NCI-H1417 treated with DMSO at 0.1 percent for 48 hours (cell line): ENCODE data around the gene KLHL2.
"Not testable (repeated sequence)": the region's sequence is repeated elsewhere in the genome, so short reads cannot be mapped to it uniquely, and the experiment has no call there.

ENCODE experiments used
- DNase-seq: peaks from one replicate; lab custom pipeline; 2025; lab: John Stamatoyannopoulos, UW

Gene KLHL2

DNA sequence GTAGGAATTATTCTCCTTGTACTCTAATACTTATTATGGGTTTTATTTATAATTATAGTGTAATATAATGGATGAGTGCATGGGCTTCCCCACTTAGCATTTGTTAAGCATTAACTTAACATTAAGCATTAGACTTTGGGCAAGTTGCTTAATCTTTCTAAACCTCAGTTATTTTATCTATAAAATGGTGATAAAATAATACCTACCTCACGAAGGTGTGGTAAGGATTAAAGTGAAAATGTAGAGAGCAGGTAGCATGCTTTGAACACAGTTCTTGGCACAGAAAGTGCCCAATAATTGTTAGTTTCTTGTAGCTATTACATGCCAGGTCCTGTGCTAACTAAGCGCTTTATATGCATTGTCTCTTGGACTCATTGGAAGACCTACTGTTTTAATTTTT, 122.7 kb downstream of the KLHL2 start:
- no peak for DNase-seq

DNA sequence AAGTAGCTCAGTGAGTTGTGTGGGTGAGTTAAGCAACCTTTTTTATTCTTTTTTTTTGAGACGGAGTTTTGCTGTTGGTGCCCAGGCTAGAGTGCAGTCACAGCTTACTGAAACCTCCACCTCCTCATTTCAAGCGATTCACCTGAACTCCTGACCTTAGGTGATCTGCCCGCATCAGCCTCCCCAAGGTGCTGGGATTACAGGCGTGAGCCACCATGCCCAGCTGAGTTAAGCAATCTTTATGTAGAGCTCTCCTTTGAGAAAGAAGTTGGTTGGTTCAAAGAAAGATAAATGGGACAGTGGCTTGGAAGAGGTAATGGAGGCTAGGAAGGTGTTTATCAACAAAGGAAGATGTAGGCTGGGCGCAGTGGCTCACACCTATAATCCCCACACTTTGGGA, 123.3 kb downstream of the KLHL2 start:
- no peak for DNase-seq

DNA sequence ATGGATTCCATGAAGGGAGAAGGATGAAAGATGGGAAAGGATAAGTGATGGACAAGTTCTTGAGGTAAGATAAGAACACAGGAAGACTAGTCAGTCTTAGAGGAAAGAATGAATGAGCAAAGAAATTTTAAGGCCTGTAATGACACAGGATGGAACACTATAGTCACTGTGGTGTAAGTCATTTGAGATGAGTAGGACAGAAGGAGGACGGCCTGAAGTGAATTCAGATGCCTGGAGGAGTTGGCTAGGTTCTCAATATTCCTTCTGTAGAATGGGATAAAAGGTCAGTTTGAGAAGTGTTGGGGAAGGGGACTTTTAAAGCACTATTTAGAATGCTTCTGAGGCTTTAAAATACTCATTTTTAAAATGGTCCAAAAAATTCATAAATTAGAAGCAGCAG, 124.0 kb downstream of the KLHL2 start:
- no peak for DNase-seq

DNA sequence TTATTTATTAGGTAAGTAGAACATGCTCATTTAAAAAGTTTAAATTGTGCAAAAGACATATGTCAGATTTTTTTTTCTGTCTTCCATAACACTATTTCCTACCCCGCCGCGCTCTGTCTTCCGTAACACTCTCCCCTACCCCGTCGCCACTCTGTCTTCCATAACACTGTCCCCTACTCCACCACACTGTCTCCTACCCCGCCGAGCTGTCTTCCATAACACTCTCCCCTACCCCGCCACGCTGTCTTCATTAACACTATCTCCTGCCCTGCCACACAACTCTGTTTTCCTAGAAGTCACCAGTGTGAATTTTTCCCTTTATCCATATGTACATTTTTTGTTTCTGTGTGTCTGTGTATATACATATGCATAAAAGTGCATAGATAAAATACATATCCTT, 124.5 kb downstream of the KLHL2 start:
- no peak for DNase-seq

DNA sequence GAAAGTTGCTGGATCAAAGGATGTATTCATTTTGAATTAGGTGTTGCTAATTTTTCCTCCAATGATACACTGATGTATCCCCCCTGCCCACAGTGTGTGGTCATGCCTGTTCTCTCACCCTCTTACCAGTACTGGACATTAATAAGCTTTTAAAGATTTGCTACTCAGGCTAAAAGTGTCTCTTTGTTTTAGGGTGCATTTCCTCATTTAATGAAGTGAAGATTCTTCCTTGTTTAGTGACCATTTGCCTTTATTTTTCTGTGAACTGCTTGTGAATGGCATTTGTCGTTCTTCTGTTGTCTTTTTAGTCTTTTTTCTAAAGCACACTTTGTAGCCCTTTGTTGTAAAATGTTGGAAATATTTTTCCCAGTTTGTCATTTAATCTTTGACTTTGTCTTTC, 125.1 kb downstream of the KLHL2 start:
- no peak for DNase-seq

DNA sequence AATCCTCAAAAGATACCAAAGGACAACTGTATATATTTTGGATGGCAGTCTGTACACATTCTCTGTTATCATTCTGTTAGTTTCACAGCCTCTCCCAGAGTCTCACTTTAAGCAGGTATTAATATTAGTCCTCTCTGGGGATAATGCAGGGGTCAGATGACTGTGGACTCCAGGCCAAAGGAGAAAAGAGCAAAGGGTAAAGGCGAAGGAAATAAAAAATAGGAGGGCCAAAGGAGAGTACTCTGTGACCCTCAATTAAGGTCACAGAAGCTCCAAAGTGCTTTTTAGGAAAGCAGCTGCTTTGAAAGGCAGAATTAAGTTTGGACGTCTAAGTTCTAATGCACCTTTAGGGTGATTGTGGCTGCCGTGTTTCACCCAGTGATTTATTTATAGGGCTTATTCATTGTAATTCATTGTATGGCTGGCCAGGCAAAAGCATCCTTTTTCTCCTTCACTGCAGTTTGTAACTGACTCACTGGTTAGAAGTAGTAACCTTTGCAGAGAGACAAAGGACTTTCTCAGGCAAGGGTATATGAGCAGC, 127.9 kb downstream of the KLHL2 start:
- no peak for DNase-seq

DNA sequence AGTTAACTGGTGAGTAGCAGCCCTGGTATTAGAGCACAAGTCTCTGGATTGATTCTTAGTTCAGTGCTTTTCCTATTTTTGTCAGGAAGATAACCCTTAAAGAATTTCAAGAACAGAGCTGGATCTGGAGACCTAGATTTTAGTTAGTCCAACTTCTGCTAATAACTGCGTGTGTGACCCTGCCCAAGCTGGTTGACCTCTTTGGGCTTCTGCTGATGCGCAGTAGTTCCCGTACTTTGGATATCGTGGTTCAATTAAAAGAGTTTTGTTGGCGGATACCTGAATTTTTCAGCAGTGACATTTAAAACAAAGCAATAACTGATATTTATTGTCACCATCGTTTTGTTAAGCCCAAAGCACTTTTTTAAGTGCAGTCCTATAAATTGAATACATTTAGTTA, 129.4 kb downstream of the KLHL2 start:
- DNase-seq, result no peak

DNA sequence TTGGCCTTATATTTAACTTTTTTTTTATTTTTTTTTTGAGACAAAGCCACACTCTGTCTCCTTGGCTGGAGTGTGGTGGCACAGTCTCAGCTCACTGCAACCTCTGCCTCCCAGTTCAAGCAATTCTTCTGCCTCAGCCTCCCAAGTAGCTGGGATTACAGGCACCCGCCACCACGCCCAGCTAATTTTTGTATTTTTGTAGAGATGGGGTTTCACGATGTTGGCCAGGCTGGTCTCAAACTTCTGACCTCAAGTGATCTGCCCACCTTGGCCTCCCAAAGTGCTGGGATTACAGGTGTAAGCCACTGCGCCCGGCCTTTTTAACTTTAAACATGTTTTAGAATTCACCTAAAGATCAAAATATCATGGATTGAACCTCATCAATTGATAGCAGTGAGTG, 135.0 kb downstream of the KLHL2 start:
- DNase-seq, result not testable (repeated sequence)

DNA sequence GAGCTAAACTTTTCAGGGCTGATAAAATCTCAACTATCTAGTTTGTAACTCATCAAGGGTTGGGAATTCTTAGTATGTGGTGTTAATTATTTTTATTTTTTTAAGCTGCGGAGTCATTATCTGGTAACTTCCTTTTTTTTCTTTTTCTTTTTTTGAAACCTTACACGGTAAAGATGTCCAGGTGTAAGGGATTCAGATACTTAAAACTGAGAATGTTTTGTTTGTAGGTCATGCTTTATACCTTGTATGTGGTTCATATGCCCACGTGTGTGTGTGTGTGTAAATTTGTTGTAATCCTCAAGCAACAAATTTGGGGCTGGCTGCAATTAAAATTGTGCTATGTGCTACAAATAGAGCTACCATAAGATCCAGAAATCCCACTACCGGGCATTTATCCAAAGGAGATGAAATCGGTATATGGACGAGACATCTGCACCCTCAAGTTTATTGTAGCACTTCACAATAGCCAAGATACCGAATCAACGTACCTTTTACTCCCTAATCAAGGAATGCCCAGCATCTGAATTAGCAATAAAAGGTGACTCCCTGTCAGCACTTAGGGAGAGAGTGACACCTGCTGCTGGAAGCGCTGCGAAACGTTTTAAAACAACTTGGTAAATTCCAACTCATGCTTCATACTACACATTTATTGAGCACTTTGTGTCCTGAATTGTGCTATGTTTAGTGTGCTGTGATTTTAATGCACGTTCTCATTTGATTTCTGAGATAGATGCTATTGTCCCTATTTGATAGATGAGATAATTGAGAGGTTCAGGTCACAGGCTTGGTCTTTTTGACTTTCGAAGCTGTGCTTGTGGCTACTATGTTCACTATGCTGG, 136.2 kb downstream of the KLHL2 start:
- no peak for DNase-seq

DNA sequence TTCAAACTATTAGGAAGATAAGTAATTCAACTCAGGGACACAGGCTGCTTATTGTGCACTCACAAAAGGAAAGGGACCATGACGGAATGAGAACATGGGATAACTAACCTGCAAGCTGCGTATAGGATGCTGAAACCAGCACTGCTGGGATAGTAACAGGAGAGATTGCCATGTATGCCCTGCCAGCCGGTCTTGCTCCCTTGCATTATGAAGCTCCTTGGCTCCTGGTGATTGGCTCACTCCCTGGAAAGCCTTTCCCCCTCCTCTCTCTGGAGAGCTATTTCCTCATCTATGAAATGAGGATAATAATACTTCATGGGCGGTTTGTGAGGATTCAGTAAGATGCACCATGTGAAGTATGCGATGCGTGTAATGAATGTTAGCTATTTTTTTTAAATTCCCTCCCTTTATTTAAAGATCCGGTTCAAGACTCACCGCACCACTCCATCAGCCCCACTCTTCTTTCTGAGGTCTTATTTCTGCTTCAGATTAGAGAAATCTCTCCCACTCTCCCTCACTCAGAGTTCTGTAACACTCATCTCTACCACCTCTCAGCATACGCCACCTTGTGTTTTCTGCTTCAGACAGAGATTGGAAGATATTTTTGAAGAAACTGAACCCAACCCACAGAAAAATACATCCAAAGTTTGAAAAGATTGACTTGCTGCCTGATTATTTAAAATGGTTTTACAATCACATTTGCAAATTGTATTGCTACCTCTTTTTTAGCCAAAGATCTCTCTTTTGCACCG, 138.5 kb downstream of the KLHL2 start:
- DNase-seq, result no peak

DNA sequence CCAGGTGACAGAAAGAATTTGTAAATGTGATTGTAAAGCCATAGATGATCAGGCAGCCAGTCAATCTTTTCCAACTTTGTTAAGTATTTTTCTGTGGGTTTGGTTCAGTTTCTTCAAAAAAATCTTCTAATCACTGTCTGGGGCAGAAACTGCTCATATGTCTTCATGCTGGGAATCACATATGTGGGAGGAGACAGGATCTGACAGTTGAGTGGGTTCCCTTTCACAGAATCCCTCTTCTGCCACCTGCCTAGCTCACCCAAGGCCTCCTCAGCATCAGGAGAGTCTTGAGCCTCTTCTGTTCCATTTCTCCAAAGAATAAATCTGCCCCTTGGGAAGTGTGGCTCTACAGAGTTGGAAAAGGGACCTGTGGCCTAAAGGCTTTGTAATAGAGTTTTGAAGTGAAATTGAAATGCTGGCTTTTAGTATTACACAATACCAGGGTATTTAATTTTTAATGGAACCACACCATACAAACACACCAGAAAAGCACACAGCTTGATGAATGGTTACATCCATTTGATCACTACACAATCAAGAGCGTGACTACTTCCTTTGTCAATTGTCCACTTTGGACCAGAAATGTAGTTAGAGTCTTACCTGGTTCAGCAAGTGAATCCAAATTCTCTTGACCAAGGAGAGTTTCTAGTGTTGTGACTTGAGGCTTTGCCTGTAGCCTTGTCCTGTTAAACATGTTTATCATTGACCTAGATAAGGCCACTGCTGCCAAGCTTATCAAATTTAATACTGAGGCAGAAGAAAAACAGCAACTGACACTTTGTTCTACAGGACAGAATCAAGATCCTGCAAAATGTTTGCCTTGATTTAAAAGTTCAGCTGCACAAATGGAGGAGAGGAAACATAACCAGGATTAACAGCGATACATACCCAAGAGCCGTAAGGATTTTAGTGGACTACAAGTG, 140.5 kb downstream of the KLHL2 start:
- DNase-seq, result no peak

DNA sequence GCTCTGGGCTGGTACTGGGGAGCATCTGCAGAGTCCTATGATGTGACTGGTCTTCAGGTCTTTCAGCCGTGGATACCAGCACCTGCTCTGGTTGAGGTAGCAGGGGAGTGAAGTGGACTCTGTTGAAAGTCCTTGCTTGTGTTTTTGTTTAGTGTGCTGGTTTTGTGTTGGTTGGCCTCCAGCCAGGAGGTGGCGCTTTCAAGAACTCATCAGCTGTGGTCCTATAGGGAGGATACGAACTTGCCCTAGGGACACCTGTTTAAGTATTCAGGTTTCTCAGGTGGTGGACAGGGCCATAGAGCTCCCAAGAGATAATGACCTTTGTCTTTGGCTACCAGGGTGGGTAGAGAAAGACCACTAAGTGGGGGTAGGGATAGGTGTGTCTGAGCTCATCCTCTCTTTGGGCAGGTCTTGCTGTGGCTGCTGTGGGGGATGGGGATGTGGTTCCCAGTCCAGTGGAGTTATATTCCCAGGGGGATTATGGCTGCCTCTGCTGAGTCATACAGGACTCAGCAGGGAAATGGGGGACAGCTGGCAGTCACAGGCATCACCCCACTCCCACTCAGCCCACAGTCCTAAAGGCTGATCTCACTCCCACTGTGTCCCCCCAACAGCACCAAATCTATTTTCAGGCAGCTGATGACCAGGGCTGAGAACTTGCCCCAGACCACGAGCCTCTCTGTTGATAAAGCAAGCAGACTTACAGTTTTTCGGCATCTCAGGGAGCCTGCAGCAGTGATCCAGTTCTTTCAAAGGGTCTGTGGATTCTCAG, 144.2 kb downstream of the KLHL2 start:
- DNase-seq, result no peak

DNA sequence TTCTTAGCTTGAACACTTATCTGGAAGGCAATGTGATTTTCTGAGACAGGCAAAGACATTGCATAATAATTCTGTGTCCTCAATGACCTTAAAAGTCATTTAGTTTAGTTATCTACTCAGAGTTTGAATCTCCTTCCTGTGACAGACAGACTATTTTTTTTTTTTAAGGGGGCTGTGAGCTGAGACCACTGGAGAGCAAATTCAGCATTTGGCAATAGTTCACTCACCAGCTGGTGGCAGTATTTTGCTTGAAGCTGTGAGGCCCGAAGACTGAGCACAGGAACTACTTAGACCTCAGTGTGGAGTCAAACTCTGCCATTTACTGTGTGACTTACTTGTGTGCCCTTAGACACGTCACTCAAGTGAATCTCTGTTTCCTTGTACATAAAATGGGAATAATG, 148.5 kb downstream of the KLHL2 start:
- peak; percentile 42 for DNase-seq

DNA sequence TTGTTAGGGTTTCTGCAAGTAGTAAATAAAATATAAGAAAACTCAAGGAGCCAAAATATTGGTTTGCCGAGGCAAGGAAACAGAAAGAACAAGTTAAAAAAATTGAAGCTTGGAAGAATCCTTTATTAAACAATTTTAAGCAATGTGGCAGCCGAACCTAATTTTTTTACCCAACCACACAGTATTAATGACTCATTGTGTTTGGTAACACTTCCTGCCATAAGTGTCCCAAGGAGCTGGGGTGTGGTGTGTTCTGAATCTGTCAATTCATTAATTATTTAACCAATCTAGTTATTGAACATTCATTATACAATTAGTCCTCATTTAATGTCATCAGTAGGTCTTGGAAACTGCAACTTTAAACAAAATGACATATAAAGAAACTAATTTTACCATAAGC, 152.1 kb downstream of the KLHL2 start:
- DNase-seq, result no peak

DNA sequence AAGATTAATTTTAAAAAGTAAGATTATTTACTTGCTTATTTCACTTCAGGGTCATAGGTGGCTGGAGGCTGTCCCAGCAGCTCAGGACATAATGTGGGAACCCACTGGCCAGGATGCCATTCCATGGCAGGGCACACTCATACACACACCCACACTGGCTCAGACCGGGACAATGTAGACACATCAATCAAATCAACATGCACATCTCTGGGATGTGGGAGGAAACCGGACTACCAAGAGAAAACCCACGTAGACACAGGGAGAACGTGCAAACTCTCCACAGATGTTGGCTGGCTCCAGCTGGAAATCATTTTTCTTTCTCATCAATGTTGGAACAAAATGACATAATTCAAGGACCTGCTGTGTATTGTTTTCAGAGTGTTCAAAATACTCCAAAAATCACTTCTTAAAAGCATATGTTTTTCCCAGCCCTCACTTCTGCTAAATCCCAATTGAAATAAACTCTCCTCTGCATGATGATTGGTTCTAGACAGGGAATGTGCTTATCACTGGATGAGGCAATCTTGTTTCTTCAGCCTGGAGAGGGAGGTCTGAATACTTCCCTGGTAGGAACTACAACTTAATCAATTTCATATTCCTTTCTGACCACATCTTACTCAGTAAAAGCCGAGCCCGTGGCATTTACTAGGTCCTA, 152.8 kb downstream of the KLHL2 start:
- no peak for DNase-seq

DNA sequence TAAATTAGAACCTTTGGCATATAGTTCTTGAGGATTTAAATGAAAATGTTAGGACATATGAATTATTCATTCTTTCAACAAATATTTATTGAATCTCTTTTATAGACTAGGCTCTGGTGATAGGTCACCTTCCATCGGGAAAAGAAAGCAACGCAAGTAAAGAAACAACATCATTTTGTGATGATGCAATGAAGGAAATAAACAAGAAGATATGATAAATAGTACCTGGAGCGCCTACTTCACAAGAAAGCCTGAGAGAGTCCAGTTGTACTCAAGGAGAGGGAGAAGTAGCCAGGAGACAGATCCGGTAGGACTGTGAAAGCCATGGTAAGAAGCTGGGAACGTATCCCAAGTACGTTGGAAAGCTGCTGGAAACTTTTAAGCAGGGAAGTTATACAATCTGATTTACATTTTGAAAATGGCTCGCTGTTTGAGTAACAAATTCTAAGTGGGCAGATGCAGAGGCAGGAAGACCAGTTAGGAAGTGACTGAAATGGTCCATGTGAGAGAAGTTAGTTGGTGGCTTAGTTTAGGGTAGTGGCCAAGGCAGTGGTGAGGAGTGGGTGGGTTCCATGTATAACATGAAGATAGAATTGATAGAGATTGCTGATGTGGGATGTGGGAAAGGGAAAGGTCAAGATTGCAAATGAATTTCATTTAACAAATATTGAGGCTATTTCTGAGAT, 153.8 kb downstream of the KLHL2 start:
- no peak for DNase-seq

DNA sequence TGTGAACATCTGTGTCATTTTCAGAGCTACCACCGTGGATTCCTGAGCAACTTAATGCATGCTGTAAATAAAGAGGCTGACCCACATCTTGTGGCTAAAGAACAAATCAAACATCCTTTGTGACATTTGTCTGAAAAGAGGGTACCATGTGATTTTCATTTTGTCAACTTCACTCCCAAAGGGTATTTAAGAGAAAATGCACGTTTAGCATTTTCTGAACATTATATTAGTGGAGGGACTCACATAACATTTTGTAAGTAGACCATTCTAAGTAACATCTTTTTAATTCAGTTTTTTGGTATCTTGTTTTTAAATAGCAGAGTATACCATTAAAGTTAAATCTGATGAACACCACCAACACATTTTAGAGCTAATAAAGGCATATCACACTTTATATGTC, 154.4 kb downstream of the KLHL2 start:
- DNase-seq, result no peak

DNA sequence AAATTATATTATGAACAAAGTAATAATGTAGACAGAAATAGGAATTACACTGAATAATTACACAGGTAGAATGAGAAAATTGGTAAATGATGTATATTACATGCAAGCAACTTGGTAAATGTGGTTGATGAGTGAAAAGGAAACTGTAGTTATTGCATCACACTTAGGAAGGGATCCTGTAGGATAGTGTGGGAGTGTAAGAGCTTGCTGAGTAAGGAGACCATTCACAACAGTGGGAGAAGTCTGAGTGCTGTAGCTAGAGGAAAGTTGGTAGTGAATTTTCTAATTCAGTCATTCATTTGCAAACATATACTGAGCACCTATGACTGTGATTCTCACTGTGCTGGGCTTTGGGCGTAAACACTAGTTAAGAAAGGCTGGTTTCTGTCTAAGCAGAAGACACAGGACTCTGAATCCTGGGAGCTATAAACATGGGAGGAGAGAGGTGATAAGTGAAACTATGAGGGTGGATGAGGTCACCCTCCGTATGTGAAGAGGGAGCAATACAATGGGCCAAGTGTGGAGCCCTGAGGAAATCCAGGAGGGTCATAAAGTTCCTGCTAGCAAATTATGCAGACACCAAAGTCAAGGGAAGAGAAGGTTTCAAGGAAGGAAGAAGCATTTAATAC, 157.2 kb downstream of the KLHL2 start:
- DNase-seq, result no peak

DNA sequence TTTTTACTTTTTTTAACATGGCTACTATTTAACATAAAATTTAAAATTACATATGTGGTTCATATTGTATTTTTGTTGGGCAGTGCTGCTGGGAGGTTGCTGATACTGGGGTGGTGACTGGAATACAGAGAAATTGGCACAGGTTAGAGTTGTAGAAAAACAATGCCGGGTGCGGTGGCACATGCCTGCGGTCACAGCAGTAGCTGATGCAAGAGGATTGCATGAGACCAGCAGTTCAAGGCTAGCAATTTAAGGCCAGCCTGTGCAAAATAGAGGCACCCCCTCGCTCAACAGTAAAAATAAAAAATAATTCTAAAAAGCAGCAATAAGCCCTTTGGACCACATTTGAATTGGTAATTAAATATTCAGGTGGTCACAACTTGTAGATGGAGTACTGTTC, 159.7 kb downstream of the KLHL2 start:
- no peak for DNase-seq

DNA sequence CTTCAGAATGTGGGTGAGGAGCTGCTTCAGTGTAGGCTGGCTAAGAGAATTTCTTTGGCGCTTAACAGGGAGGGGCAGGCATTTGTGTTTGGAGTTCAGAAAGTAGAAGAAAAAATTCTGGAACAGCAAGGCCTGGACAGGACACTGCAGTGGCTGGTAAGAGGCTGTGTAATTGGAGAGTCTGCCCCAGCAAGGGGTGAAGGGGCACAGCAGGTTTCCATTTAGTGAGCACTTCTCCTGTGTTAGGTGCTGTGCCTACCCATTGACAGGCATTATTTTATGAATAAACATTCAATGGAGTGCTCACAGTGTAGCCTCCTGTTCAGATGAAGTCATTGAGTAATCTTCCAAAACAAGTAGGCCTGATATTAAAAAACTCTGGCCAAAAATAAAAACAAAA, 160.8 kb downstream of the KLHL2 start:
- DNase-seq, result no peak
